Measurements from ENCODE around the gene COL5A1.

DNA sequence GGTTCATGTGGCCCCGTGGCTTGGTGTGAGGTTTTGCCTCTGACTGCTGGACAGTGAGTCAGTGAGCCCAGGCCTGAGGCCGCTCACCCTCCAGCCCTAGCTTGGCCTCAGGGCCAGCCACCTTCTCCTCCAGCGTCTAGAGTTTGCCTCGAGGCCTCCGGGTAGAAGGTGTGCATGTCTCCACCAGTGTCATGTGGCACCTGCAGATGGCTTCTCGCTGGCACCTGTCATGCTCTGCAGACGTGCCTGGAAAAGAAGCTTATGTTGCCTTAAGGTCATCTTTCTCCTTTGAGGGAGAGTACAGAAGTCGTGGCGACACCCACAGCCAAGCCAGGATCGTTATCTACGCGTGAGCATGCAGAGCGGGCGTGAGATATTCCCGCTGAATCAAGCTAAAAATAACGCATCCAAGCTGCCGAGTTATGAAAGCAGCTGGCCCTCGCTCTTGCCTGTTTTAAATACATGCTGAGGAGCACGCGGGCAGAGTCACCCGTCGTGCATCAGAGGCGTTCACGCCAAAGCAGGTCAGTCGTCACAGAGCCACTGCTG, 159.3 kb downstream of the COL5A1 start:
- TF ChIP-seq EZH2phosphoT487 (IDR thresholded peaks at IDR 0.05; ENCODE audit: insufficient read depth, low read depth) (no peak), EZH2 (IDR thresholded peaks at IDR 0.05; ENCODE audit: insufficient read depth, poor library complexity, severe bottlenecking) (no peak)
